NCI-H2196 (cell line): Measurements from ENCODE around the gene KIAA0930.
"Not testable (repeated sequence)": the region's sequence is repeated elsewhere in the genome, so short reads cannot be mapped to it uniquely, and the experiment has no call there.

Experiments used
- DNase-seq: peaks from one replicate; lab custom pipeline; 2025; ENCODE audit not compliant: unreplicated experiment; lab: John Stamatoyannopoulos, UW

KIAA0930 gene

GRCh38 chr22:45263463-45264269 is 23.0 kb upstream of the KIAA0930 start:
- DNase-seq, result no peak

GRCh38 chr22:45262931-45263462 is 22.3 kb upstream of the KIAA0930 start:
- DNase-seq, result no peak

- DNase-seq, result no peak
Observed at GRCh38 chr22:45262195-45262930, 21.7 kb upstream of the KIAA0930 start.

GRCh38 chr22:45261407-45262088 is 20.9 kb upstream of the KIAA0930 start:
- peak; percentile 64 for DNase-seq

- DNase-seq, result not testable (repeated sequence)
Observed at GRCh38 chr22:45260395-45260759, 19.7 kb upstream of the KIAA0930 start.

- DNase-seq, result no peak
Observed at GRCh38 chr22:45259754-45260394, 19.2 kb upstream of the KIAA0930 start.

GRCh38 chr22:45257941-45258340 is 17.2 kb upstream of the KIAA0930 start:
- not testable (repeated sequence) for DNase-seq

- DNase-seq, result no peak
Observed at GRCh38 chr22:45254789-45255278, 14.1 kb upstream of the KIAA0930 start.

GRCh38 chr22:45254388-45254787 is 13.7 kb upstream of the KIAA0930 start:
- no peak for DNase-seq

GRCh38 chr22:45253039-45253641 is 12.4 kb upstream of the KIAA0930 start:
- no peak for DNase-seq

- DNase-seq, result no peak
Observed at GRCh38 chr22:45251825-45252224, 11.1 kb upstream of the KIAA0930 start.

GRCh38 chr22:45248832-45249561 is 8.3 kb upstream of the KIAA0930 start:
- DNase-seq, result no peak

GRCh38 chr22:45246060-45246985 is 5.6 kb upstream of the KIAA0930 start:
- no peak for DNase-seq

GRCh38 chr22:45244916-45245315 is 4.2 kb upstream of the KIAA0930 start:
- no peak for DNase-seq

GRCh38 chr22:45242778-45243191 is 2.1 kb upstream of the KIAA0930 start:
- DNase-seq, result peak; percentile 92

- DNase-seq, result no peak
Observed at GRCh38 chr22:45240104-45240809, 437 bp downstream of the KIAA0930 start.

GRCh38 chr22:45239681-45240051 is 1.0 kb downstream of the KIAA0930 start:
- DNase-seq, result no peak
